Uterus (tissue), 4 donors: ENCODE results near the gene SCN5A. TPM values are rescaled to one million over a fixed set of nuclear protein-coding genes. Genes with fewer than 3 reads are reported as not detected.
"Not testable (repeated sequence)": the region's sequence is repeated elsewhere in the genome, so short reads cannot be mapped to it uniquely, and the experiment has no call there.

Experiments
- DNase-seq, 2 donors: peaks; one replicate each; pipeline ENCODE4 v3.0.0-alpha.2; 2019 to 2020
- H3K27ac ChIP-seq, 2 donors: fragments of 200-600 bp; sonication (generic); 1 replicate in 1 of 2; 2 replicates in 1 of 2; pipeline ENCODE4 v1.5.1; 2016 to 2018
- H3K27me3 ChIP-seq, 2 donors: fragments of 200-600 bp; sonication (generic); one replicate each; pipeline ENCODE4 v1.5.1; 2018 to 2019; ENCODE audit warnings: control low read depth in 1 of 2
- H3K36me3 ChIP-seq, 2 donors: fragments of 200-600 bp; sonication (generic); one replicate each; pipeline ENCODE4 v1.5.1; 2019; ENCODE audit warnings: control low read depth in 1 of 2
- H3K4me1 ChIP-seq, 2 donors: fragments of 200-600 bp; sonication (generic); one replicate each; pipeline ENCODE4 v1.5.1; 2018 to 2019; ENCODE audit warnings: control low read depth in 1 of 2
- H3K4me3 ChIP-seq, 2 donors: fragments of 200-600 bp; sonication (generic); 1 replicate in 1 of 2; 2 replicates in 1 of 2; pipeline ENCODE4 v1.5.1; 2018 to 2019; ENCODE audit warnings: mild to moderate bottlenecking in 1 of 2
- H3K9me3 ChIP-seq, 2 donors: fragments of 200-600 bp; sonication (generic); one replicate each; pipeline ENCODE4 v1.5.1; 2019; ENCODE audit warnings: control low read depth in 1 of 2
- POLR2A ChIP-seq, 2 donors: fragments of 450-650 bp; IDR thresholded peaks; one replicate each; pipeline ENCODE4 v1.6.1; 2016; ENCODE audit warnings: antibody characterized with exemption in 2 of 2, mild to moderate bottlenecking in 1 of 2, moderate library complexity in 1 of 2
- intact Hi-C: fragments of 100-400 bp; cut with DNase I; formaldehyde crosslinking; loops from one replicate; pipeline ENCODE4 v1.15.1; 2023; ENCODE audit warnings: low total_unique reads
- total RNA-seq, 4 donors: library from RNA; depleted of rRNA in 3 of 4; stranded (reverse); fragments of >200 nt in 3 of 4; gene quantifications; one replicate each; pipeline versions ENCODE4 v1.1.0 to v1.2.4, GENCODE V29; 2014 to 2023
- TF ChIP-seq, protein P1 (sequence below), 4 experiments: fragments of 200-600 bp in 2 of 4; fragments of 450-650 bp in 2 of 4; sonication (generic) in 2 of 4; IDR thresholded peaks; one replicate each; pipeline ENCODE4 v1.5.1; 2016 to 2019; ENCODE audit warnings: antibody characterized with exemption in 4 of 4, mild to moderate bottlenecking in 2 of 4, moderate library complexity in 1 of 4
- donor health status: DM: yes; HTN: yes; CAD: no.

Gene SCN5A
- total RNA-seq, 4 donors from 2014 or later = under 0.01 to 3.2 (median 1.6) TPM; not detected in 1

- DNase-seq = no peak
- Histone ChIP-seq H3K9me3 (no peaks in the 10 kb centered on the region), H3K27me3 (no peaks in the 10 kb centered on the region), H3K27ac (no peak overlapping the region), H3K4me3 (no peak overlapping the region), H3K36me3 (no peaks in the 10 kb centered on the region), H3K4me1 (no peaks in the 10 kb centered on the region)
- intact Hi-C loops = no loop called here
- TF ChIP-seq POLR2A (IDR thresholded peaks at IDR 0.05) = no peak
- TF ChIP-seq, protein P1, sequence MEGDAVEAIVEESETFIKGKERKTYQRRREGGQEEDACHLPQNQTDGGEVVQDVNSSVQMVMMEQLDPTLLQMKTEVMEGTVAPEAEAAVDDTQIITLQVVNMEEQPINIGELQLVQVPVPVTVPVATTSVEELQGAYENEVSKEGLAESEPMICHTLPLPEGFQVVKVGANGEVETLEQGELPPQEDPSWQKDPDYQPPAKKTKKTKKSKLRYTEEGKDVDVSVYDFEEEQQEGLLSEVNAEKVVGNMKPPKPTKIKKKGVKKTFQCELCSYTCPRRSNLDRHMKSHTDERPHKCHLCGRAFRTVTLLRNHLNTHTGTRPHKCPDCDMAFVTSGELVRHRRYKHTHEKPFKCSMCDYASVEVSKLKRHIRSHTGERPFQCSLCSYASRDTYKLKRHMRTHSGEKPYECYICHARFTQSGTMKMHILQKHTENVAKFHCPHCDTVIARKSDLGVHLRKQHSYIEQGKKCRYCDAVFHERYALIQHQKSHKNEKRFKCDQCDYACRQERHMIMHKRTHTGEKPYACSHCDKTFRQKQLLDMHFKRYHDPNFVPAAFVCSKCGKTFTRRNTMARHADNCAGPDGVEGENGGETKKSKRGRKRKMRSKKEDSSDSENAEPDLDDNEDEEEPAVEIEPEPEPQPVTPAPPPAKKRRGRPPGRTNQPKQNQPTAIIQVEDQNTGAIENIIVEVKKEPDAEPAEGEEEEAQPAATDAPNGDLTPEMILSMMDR (IDR thresholded peaks at IDR 0.05) = no peak
Observed at GRCh38 chr3:38575279-38575843, 74.1 kb downstream of the SCN5A start.

GRCh38 chr3:38574411-38575278 lies 74.8 kb downstream of the SCN5A start:
- TF ChIP-seq, protein P1 (IDR thresholded peaks at IDR 0.05) = no peak
- TF ChIP-seq POLR2A (IDR thresholded peaks at IDR 0.05) = no peak
- H3K36me3 ChIP-seq = no peaks in the 10 kb centered on the region
- DNase-seq = no peak
- no peaks in the 10 kb centered on the region for H3K4me1 ChIP-seq
- intact Hi-C loops = no loop called here
- no peak overlapping the region for H3K27ac ChIP-seq
- no peaks in the 10 kb centered on the region for H3K27me3 ChIP-seq
- no peaks in the 10 kb centered on the region for H3K9me3 ChIP-seq
- no peak overlapping the region for H3K4me3 ChIP-seq

GRCh38 chr3:38573556-38573955 lies 75.9 kb downstream of the SCN5A start:
- TF ChIP-seq, protein P1 (IDR thresholded peaks at IDR 0.05) = no peak
- no peak for TF ChIP-seq POLR2A (IDR thresholded peaks at IDR 0.05)
- Histone ChIP-seq H3K36me3 (no peaks in the 10 kb centered on the region), H3K27ac (no peak overlapping the region), H3K4me3 (no peak overlapping the region), H3K27me3 (no peaks in the 10 kb centered on the region), H3K9me3 (no peaks in the 10 kb centered on the region), H3K4me1 (no peaks in the 10 kb centered on the region)
- intact Hi-C loops = no loop called here
- no peak for DNase-seq

DNA sequence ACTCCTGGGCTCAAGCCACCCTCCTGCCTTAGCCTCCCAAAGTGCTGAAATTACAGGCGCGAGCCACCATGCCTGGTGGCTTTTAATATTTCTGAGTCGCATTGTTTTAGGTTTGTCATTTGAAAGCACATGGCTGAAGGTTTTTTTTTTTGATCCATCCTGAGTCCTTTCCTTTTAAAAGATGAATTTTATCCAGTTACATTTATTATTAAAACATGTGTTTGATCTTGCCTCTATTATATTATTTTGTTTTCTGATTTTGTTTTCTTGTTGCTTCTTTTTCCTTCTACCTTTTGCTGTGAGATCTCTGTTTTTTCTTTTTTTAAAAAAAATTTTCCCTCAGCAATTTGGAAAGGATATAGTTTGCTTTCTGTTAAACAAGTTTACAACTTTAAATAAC lies 76.4 kb downstream of the SCN5A start:
- no peak overlapping the region for H3K27ac ChIP-seq
- no peaks in the 10 kb centered on the region for H3K27me3 ChIP-seq
- H3K36me3 ChIP-seq = no peaks in the 10 kb centered on the region
- intact Hi-C loops = no loop called here
- no peak for TF ChIP-seq POLR2A (IDR thresholded peaks at IDR 0.05)
- TF ChIP-seq, protein P1 (IDR thresholded peaks at IDR 0.05) = no peak
- H3K4me1 ChIP-seq = no peaks in the 10 kb centered on the region
- DNase-seq = no peak
- no peak overlapping the region for H3K4me3 ChIP-seq
- no peaks in the 10 kb centered on the region for H3K9me3 ChIP-seq

GRCh38 chr3:38567498-38567897 lies 82.0 kb downstream of the SCN5A start:
- Histone ChIP-seq H3K4me1 (no peaks in the 10 kb centered on the region), H3K27me3 (no peaks in the 10 kb centered on the region), H3K4me3 (no peak overlapping the region), H3K36me3 (no peaks in the 10 kb centered on the region), H3K27ac (no peak overlapping the region), H3K9me3 (no peaks in the 10 kb centered on the region)
- intact Hi-C loops = no loop called here
- no peak for DNase-seq
- TF ChIP-seq, protein P1 (IDR thresholded peaks at IDR 0.05) = no peak
- TF ChIP-seq POLR2A (IDR thresholded peaks at IDR 0.05) = no peak

- H3K27ac ChIP-seq, H3K4me1 ChIP-seq, H3K9me3 ChIP-seq, DNase-seq, H3K4me3 ChIP-seq, intact Hi-C loops, H3K36me3 ChIP-seq, H3K27me3 ChIP-seq: not testable (repeated sequence)
Observed at GRCh38 chr3:38566794-38567193, 82.7 kb downstream of the SCN5A start.
